ENCODE data around the gene SLC25A30. TPM values are rescaled to one million over a fixed set of nuclear protein-coding genes. Genes with fewer than 3 reads are reported as not detected.

SLC25A30 gene
- total and polyA plus RNA-seq, 2 donors (not counting 1 experiment from before 2014, with no cell fraction given), result 11.2 to 16.9 TPM

- no peak overlapping the region for H3K27ac Mint-ChIP-seq
Measured at GRCh38 chr13:45374917-45375316, 43.3 kb downstream of the SLC25A30 start.

DNA sequence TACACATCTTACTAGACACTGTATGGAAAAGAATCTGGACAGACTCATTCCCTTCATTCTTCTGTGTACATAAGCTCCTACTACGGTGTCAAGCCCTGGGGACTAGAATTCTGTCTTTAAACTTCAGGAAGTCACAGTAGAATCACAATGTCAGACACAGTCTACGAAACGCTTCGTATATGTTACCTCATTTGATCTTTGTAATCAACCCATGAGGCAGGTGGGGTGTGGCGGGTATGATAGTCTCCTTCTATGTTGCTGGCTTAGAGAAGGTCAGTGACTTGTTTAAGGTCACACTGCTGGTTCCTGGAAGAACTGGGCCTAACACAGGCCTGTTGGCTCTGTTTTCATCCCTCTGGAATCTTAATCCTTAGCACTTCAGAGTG is 45.0 kb downstream of the SLC25A30 start:
- Histone ChIP-seq H3K27ac (ENCODE audit: low read length in 2 of 2) (no peak overlapping the region), H4K20me1 (ENCODE audit: control insufficient read depth, insufficient read depth, low read length, poor library complexity, severe bottlenecking) (no peaks in the 10 kb centered on the region), H3K4me3 (ENCODE audit: control extremely low read depth in 1 of 5, extremely low read depth in 1 of 5, insufficient read depth in 1 of 5, low read depth in 2 of 5, low read length in 4 of 5) (no peak overlapping the region), H3K4me1 (ENCODE audit: control insufficient read depth in 2 of 2, insufficient read depth in 2 of 2, low read length in 2 of 2) (peaks cover 6 to 10% of the 10 kb centered on the region in 2 donors), H3K4me2 (replicated peaks; ENCODE audit: low read depth, low read length, poor library complexity, severe bottlenecking) (no peak overlapping the region), H3K79me2 (ENCODE audit: control insufficient read depth, insufficient read depth, low read length) (peaks cover 4% of the 10 kb centered on the region), H3K27me3 (replicated peaks in 1 of 4; ENCODE audit: control extremely low read depth in 1 of 4, control insufficient read depth in 3 of 4, insufficient read depth in 4 of 4, low read length in 3 of 4) (no peaks in the 10 kb centered on the region), H3K9me3 (ENCODE audit: control extremely low read depth in 1 of 3, control insufficient read depth in 2 of 3, insufficient read depth in 1 of 3, low read length in 2 of 3) (no peaks in the 10 kb centered on the region), H2AFZ (ENCODE audit: insufficient read depth, low read depth, low read length, poor library complexity, severe bottlenecking) (no peak overlapping the region), H3K9ac (ENCODE audit: low read length) (no peak overlapping the region), H3K36me3 (replicated peaks in 1 of 2; ENCODE audit: control extremely low read depth in 1 of 2, control insufficient read depth in 1 of 2, extremely low read depth in 1 of 2, insufficient read depth in 2 of 2, low read length in 1 of 2) (peaks cover 0 to 3% of the 10 kb centered on the region in 2 experiments)
- peaks cover 19% of the 10 kb centered on the region for H3K4me1 Mint-ChIP-seq
- DNase-seq, result no peak
- CTCF ChIA-PET, result interaction anchor here (1.2 to 4.7 kb wide), 4 partner anchors 15 to 137 kb away, joined by 3 to 40 read pairs (median 4); partner anchors contain the start of gene TPT1
- intact Hi-C loops (cut with micrococcal nuclease), result loop anchor here (5.0 kb wide), 1 partner anchor 119 kb away; no protein-coding TSS in a partner anchor
- 86% methylated on average over 4 of the region's 5 CpGs for WGBS (ENCODE audit: insufficient coverage)
- TF ChIP-seq CTCF (IDR thresholded peaks at IDR 0.05) (no peak), EZH2 (IDR thresholded peaks at IDR 0.05; ENCODE audit: borderline replicate concordance, insufficient read depth, low read depth, low read length, poor library complexity, severe bottlenecking) (no peak)
- H3K4me3 Mint-ChIP-seq, result no peak overlapping the region
- ATAC-seq (ENCODE audit: low read depth), result no peak
- no peaks in the 10 kb centered on the region for H3K9me3 Mint-ChIP-seq (ENCODE audit: insufficient read depth)
- POLR2A ChIA-PET, result no interaction called here
- H3K27me3 Mint-ChIP-seq, result no peaks in the 10 kb centered on the region
- H3K27ac Mint-ChIP-seq, result no peak overlapping the region

More at GRCh38 chr13:45374917-45375316, 43.3 kb downstream of the SLC25A30 start:
- ATAC-seq (ENCODE audit: low read depth) (no peak), DNase-seq (no peak)
- no peak overlapping the region for H3K9ac ChIP-seq (ENCODE audit: low read length)
- H3K4me1 ChIP-seq (ENCODE audit: control insufficient read depth in 2 of 2, insufficient read depth in 2 of 2, low read length in 2 of 2), result peaks cover 6 to 8% of the 10 kb centered on the region in 2 donors
- peaks cover 0 to 3% of the 10 kb centered on the region in 2 experiments for H3K36me3 ChIP-seq (replicated peaks in 1 of 2; ENCODE audit: control extremely low read depth in 1 of 2, control insufficient read depth in 1 of 2, extremely low read depth in 1 of 2, insufficient read depth in 2 of 2, low read length in 1 of 2)
- H3K27me3 ChIP-seq (replicated peaks in 1 of 4; ENCODE audit: control extremely low read depth in 1 of 4, control insufficient read depth in 3 of 4, insufficient read depth in 4 of 4, low read length in 3 of 4), result no peaks in the 10 kb centered on the region
- H3K4me2 ChIP-seq (replicated peaks; ENCODE audit: low read depth, low read length, poor library complexity, severe bottlenecking), result no peak overlapping the region
- intact Hi-C loops (cut with micrococcal nuclease), result loop anchor here (5.0 kb wide), 1 partner anchor 117 kb away; no protein-coding TSS in a partner anchor
- H4K20me1 ChIP-seq (ENCODE audit: control insufficient read depth, insufficient read depth, low read length, poor library complexity, severe bottlenecking), result no peaks in the 10 kb centered on the region
- ChIA-PET POLR2A (no interaction called here), CTCF (no interaction called here)
- WGBS (ENCODE audit: insufficient coverage), result 100% methylated on average over 3 of the region's 3 CpGs
- peaks cover 4% of the 10 kb centered on the region for H3K79me2 ChIP-seq (ENCODE audit: control insufficient read depth, insufficient read depth, low read length)
- H3K9me3 ChIP-seq (ENCODE audit: control extremely low read depth in 1 of 3, control insufficient read depth in 2 of 3, insufficient read depth in 1 of 3, low read length in 2 of 3), result no peaks in the 10 kb centered on the region
- TF ChIP-seq EZH2 (IDR thresholded peaks at IDR 0.05; ENCODE audit: borderline replicate concordance, insufficient read depth, low read depth, low read length, poor library complexity, severe bottlenecking), result no peak
- TF ChIP-seq CTCF (IDR thresholded peaks at IDR 0.05), result no peak
- H3K27me3 Mint-ChIP-seq, result no peaks in the 10 kb centered on the region
- no peak overlapping the region for H3K4me3 Mint-ChIP-seq
- H2AFZ ChIP-seq (ENCODE audit: insufficient read depth, low read depth, low read length, poor library complexity, severe bottlenecking), result no peak overlapping the region
- H3K4me1 Mint-ChIP-seq, result peaks cover 9% of the 10 kb centered on the region
- no peak overlapping the region for H3K27ac ChIP-seq (ENCODE audit: low read length in 2 of 2)
- no peak overlapping the region for H3K4me3 ChIP-seq (ENCODE audit: control extremely low read depth in 1 of 5, extremely low read depth in 1 of 5, insufficient read depth in 1 of 5, low read depth in 2 of 5, low read length in 4 of 5)
- H3K9me3 Mint-ChIP-seq (ENCODE audit: insufficient read depth), result no peaks in the 10 kb centered on the region

All from B cell (primary cell).